Measurements from ENCODE around the gene ANXA2R. TPM values are rescaled to one million over a fixed set of nuclear protein-coding genes. Genes with fewer than 3 reads are reported as not detected.

The ANXA2R gene, protein sequence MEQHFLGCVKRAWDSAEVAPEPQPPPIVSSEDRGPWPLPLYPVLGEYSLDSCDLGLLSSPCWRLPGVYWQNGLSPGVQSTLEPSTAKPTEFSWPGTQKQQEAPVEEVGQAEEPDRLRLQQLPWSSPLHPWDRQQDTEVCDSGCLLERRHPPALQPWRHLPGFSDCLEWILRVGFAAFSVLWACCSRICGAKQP
- total RNA-seq (2016; rRNA removed; fragmentation: Illumina TruSeq; extraction: Trizol), result 0.76 and 0.95 TPM in 2 replicates
- total RNA-seq (2016; cell fraction: cytosol; rRNA removed; fragmentation: Illumina TruSeq; extraction: Trizol; ENCODE audit: low read depth), result 0.40 and 0.53 TPM in 2 replicates
- 0.58 and 0.74 TPM in 2 replicates for total RNA-seq (2016; cell fraction: insoluble cytoplasmic fraction; rRNA removed; fragmentation: Illumina TruSeq; extraction: Trizol)
- 0.65 TPM in 2 replicates for total RNA-seq (2016; cell fraction: membrane; rRNA removed; fragmentation: Illumina TruSeq; extraction: Trizol)
- 1.5 and 1.8 TPM in 2 replicates for total RNA-seq (2016; cell fraction: nucleus; rRNA removed; fragmentation: Illumina TruSeq; extraction: Trizol)
- 1.3 TPM in 2 replicates for polyA plus RNA-seq (2011; rRNA removed)
- polyA plus RNA-seq (2011; cell fraction: cytosol; rRNA removed), result 0.90 and 1.1 TPM in 2 replicates
- 2.6 and 2.7 TPM in 2 replicates for polyA plus RNA-seq (2011; cell fraction: nucleus; rRNA removed)
- polyA plus RNA-seq (2012), result 0.52 and 0.67 TPM in 2 replicates
- 0.37 and 0.41 TPM in 2 replicates for polyA plus RNA-seq (2016; cell fraction: cytosol; fragmentation: Illumina TruSeq; extraction: Trizol; ENCODE audit: low read depth)
- polyA plus RNA-seq (2016; cell fraction: insoluble cytoplasmic fraction; fragmentation: Illumina TruSeq; extraction: Trizol; ENCODE audit: low read depth), result 0.28 and 0.72 TPM in 2 replicates
- 0.34 and 0.62 TPM in 2 replicates for polyA plus RNA-seq (2016; cell fraction: membrane; fragmentation: Illumina TruSeq; extraction: Trizol; ENCODE audit: low read depth)
- polyA plus RNA-seq (2016; cell fraction: nucleus; fragmentation: Illumina TruSeq; extraction: Trizol; ENCODE audit: insufficient read depth, low read depth), result 1.2 and 1.5 TPM in 2 replicates
- polyA minus RNA-seq (2011; rRNA and poly(A)+ RNA removed; ENCODE audit: low replicate concordance), result 1.5 and 11.0 TPM in 2 replicates
- 0.49 TPM in 1 of 2 replicates, not detected in the other for polyA minus RNA-seq (2011; cell fraction: cytosol; rRNA and poly(A)+ RNA removed)
- 3.9 and 4.5 TPM in 2 replicates for polyA minus RNA-seq (2011; cell fraction: nucleus; rRNA and poly(A)+ RNA removed)
- Bru-seq, nascent RNA, result percentile 48 among the genes with signal in this experiment
- BruChase-seq, experiment 1, labeled RNA remaining after a 6-hour chase, result percentile 45 among the genes with signal in this experiment
- BruChase-seq, experiment 2, labeled RNA remaining after a 2-hour chase, result percentile 52 among the genes with signal in this experiment
- long read RNA-seq, experiment 1, partial matches to known transcripts, result 0 of 2 reads
- long read RNA-seq, experiment 1, other reads (novel, unspliced or antisense), result 1 of 2 reads
- long read RNA-seq, experiment 2, partial matches to known transcripts, result 0 of 2 reads
- long read RNA-seq, experiment 2, other reads (novel, unspliced or antisense), result 0 of 2 reads

DNA sequence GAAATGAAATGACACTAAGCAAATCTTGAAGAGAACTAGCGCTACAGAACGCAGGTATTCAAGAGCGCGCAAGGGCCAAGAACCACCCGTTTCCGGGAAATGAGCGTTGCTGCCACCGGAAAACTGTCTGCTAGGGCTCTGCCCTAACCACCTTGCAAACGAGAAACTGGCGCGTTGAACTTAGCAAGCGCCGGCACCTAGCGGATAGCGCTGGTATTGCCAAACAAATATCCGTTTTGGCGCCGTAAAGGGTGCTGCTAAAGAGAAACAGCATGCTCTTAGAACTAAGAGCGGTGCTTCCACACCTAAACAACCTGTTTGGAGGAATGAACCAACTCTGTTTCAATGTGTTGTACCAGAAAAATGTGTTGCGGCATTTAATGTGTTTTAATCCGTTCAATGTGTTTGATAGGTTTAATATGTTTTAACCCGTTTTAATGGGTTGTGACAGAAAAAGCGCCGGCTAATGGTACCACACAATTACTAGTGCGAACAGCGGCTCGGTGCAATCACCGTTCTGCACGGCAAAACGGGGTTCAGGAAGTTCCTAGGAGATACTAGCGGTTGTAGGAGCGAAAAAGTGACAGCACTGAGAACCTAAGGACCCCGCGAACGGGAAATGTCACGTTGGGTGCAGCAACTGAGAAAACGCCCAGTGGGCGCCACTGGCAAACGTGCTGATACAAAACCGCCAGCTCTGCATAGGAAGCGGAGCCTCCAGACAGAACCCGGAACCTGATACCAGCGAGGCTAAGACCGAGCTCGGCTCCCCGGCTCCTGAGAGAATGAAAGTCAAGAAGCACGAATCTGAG is at the start of gene ANXA2R:
Gene ANXA2R (minus strand): TSS at position 33 of the 812 bp plus-strand sequence. CDS start 273 bp downstream, outside the sequence.
- 33% methylated on average over 47 of the region's 47 CpGs for WGBS (ENCODE audit: low lambda C conversion rate)
- Histone ChIP-seq H2AFZ (ENCODE audit: low read length) (peak within 1 kb of the TSS; percentile 84), H4K20me1 (ENCODE audit: insufficient read depth, low read length) (no peaks in the 10 kb centered on the region), H3K9me3 (ENCODE audit: low read length) (no peaks in the 10 kb centered on the region), H3K4me1 (ENCODE audit: insufficient read depth, low read length) (peaks cover 17% of the 10 kb centered on the region), H3K4me3 (replicated peaks in 1 of 3; ENCODE audit: insufficient read depth in 1 of 3, low read depth in 2 of 3, low read length in 3 of 3) (peak within 1 kb of the TSS; percentile 77 to 82 (median 81)), H3K27ac (ENCODE audit: extremely low read length, insufficient read depth, low read length) (peak within 1 kb of the TSS; percentile 82), H3K27me3 (ENCODE audit: control insufficient read depth in 1 of 2, insufficient read depth in 2 of 2, low read length in 2 of 2) (no peaks in the 10 kb centered on the region; a peak in 1 of 5 replicates), H3K79me2 (ENCODE audit: insufficient read depth, low read length) (no peaks in the 10 kb centered on the region), H3K9ac (ENCODE audit: insufficient read depth, low read depth, low read length) (peak within 1 kb of the TSS; percentile 74), H3K4me2 (ENCODE audit: low read depth, low read length) (peak within 1 kb of the TSS; percentile 91), H3K36me3 (replicated peaks in 1 of 2; ENCODE audit: control insufficient read depth in 1 of 2, insufficient read depth in 2 of 2, low read length in 2 of 2) (no peaks in the 10 kb centered on the region)
- CTCF ChIA-PET (ENCODE audit: low intra/inter-chr PET ratio, low total read pairs), result interaction anchor here (0.6 to 4.9 kb wide), 7 partner anchors 17 to 132 kb away, joined by 3 to 29 read pairs (median 13); no protein-coding TSS in a partner anchor
- BruUV-seq (replicated peaks), result no TSS peak
- ATAC-seq (peak; percentile 55), FAIRE-seq (peak; percentile 91), DNase-seq (ENCODE audit: low spot score) (peak; percentile 81)
- intact Hi-C loops (cut with micrococcal nuclease; ENCODE audit: unreplicated experiment), result loop anchor here (1.0 to 2.0 kb wide), 5 partner anchors 20 to 128 kb away; no protein-coding TSS in a partner anchor
- POLR2A ChIA-PET, result interaction anchor here (0.8 to 3.2 kb wide), 13 partner anchors 9 to 273 kb away, joined by 3 to 39 read pairs (median 6); partner anchors contain the start of genes HMGCS1 and ZNF131
- in situ Hi-C loops (cut with HindIII; ENCODE audit: extremely low pct_ligation_motif_present, low pct_unique_long_range_greater_than_20kb), result no loop called here
- TF ChIP-seq KAT8 (CRISPR knock-in tag; IDR thresholded peaks at IDR 0.05) (peak; percentile 29; the same call in 1 of the 2 replicates), SKI (IDR thresholded peaks at IDR 0.05; ENCODE audit: partially characterized antibody) (peak; percentile 38), ZNF761 (CRISPR knock-in tag; conservative IDR thresholded peaks at IDR 0.05) (no peak), KLF9 (CRISPR knock-in tag; IDR thresholded peaks at IDR 0.05; ENCODE audit: low read depth) (no peak), ZNF510 (CRISPR knock-in tag; IDR thresholded peaks at IDR 0.05; ENCODE audit: low read depth) (no peak), RNF2 (conservative IDR thresholded peaks at IDR 0.05; ENCODE audit: low read depth) (no peak), TAF15 (IDR thresholded peaks at IDR 0.05; ENCODE audit: low read depth, low read length, poor library complexity, severe bottlenecking) (no peak), FOXC1 (CRISPR knock-in tag; IDR thresholded peaks at IDR 0.05; ENCODE audit: borderline replicate concordance) (peak; percentile 23; the same call in 1 of the 2 replicates), GABPA (IDR thresholded peaks at IDR 0.05; ENCODE audit: low read depth, low read length) (no peak; the same call in 1 of the 2 replicates), GABPA (CRISPR knock-in tag; IDR thresholded peaks at IDR 0.05; ENCODE audit: low read depth) (peak; percentile 70)
- TF ChIP-seq, protein P1, sequence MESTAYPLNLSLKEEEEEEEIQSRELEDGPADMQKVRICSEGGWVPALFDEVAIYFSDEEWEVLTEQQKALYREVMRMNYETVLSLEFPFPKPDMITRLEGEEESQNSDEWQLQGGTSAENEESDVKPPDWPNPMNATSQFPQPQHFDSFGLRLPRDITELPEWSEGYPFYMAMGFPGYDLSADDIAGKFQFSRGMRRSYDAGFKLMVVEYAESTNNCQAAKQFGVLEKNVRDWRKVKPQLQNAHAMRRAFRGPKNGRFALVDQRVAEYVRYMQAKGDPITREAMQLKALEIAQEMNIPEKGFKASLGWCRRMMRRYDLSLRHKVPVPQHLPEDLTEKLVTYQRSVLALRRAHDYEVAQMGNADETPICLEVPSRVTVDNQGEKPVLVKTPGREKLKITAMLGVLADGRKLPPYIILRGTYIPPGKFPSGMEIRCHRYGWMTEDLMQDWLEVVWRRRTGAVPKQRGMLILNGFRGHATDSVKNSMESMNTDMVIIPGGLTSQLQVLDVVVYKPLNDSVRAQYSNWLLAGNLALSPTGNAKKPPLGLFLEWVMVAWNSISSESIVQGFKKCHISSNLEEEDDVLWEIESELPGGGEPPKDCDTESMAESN (CRISPR knock-in tag; conservative IDR thresholded peaks at IDR 0.05), result no peak
- TF ChIP-seq, protein P2, sequence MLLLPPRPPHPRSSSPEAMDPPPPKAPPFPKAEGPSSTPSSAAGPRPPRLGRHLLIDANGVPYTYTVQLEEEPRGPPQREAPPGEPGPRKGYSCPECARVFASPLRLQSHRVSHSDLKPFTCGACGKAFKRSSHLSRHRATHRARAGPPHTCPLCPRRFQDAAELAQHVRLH (CRISPR knock-in tag; IDR thresholded peaks at IDR 0.05; ENCODE audit: borderline replicate concordance, low read depth), result 0 out of 2 replicates have a peak, but pooled peaks have one; percentile 46
- TF ChIP-seq, protein P3, sequence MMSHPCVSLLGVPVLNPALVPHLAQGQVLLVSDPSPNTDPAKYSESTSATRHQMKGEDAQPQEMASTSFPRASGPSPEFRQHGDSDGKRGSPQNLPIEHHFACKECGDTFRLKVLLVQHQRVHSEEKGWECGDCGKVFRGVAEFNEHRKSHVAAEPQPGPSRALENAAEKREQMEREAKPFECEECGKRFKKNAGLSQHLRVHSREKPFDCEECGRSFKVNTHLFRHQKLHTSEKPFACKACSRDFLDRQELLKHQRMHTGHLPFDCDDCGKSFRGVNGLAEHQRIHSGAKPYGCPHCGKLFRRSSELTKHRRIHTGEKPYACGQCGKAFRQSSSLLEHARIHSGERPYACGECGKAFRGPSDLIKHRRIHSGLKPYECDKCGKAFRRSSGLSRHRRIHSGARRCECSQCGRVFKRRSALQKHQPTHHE (CRISPR knock-in tag; IDR thresholded peaks at IDR 0.05; ENCODE audit: borderline replicate concordance), result no peak
